ENCODE measurements around the gene SEPTIN12. TPM values are rescaled to one million over a fixed set of nuclear protein-coding genes. Genes with fewer than 3 reads are reported as not detected.

SEPTIN12 gene
- total RNA-seq, 1 donor from 2014 or later: not detected

GRCh38 chr16:4813251-4814003 lies 25.3 kb upstream of the SEPTIN12 start:
- TF ChIP-seq CTCF (conservative IDR thresholded peaks at IDR 0.05; ENCODE audit: low read depth, low read length): no peak
- no peak overlapping the region for H3K4me3 ChIP-seq (ENCODE audit: low read depth, low read length)
- DNase-seq (ENCODE audit: low read depth): no peak

GRCh38 chr16:4811773-4812172 lies 23.6 kb upstream of the SEPTIN12 start:
- H3K4me3 ChIP-seq (ENCODE audit: low read depth, low read length): no peak overlapping the region
- no peak for DNase-seq (ENCODE audit: low read depth)
- no peak for TF ChIP-seq CTCF (conservative IDR thresholded peaks at IDR 0.05; ENCODE audit: low read depth, low read length)

GRCh38 chr16:4811242-4811641 lies 23.1 kb upstream of the SEPTIN12 start:
- H3K4me3 ChIP-seq (ENCODE audit: low read depth, low read length): no peak overlapping the region
- no peak for DNase-seq (ENCODE audit: low read depth)
- no peak for TF ChIP-seq CTCF (conservative IDR thresholded peaks at IDR 0.05; ENCODE audit: low read depth, low read length)

GRCh38 chr16:4806280-4806679 lies 18.1 kb upstream of the SEPTIN12 start:
- TF ChIP-seq CTCF (conservative IDR thresholded peaks at IDR 0.05; ENCODE audit: low read depth, low read length): no peak
- no peak overlapping the region for H3K4me3 ChIP-seq (ENCODE audit: low read depth, low read length)
- DNase-seq (ENCODE audit: low read depth): no peak

- TF ChIP-seq CTCF (conservative IDR thresholded peaks at IDR 0.05; ENCODE audit: low read depth, low read length): no peak
- H3K4me3 ChIP-seq (ENCODE audit: low read depth, low read length): no peak overlapping the region
- DNase-seq (ENCODE audit: low read depth): no peak
Observed at GRCh38 chr16:4805231-4805630, 17.1 kb upstream of the SEPTIN12 start.

- DNase-seq (ENCODE audit: low read depth): no peak
- no peak for TF ChIP-seq CTCF (conservative IDR thresholded peaks at IDR 0.05; ENCODE audit: low read depth, low read length)
- H3K4me3 ChIP-seq (ENCODE audit: low read depth, low read length): no peak overlapping the region
Observed at GRCh38 chr16:4803898-4804762, 16.0 kb upstream of the SEPTIN12 start.

Measured in epithelial cell of proximal tubule (primary cell).